ENCODE measurements around the gene HIBCH.
A peak's percentile ranks its signal among the peaks of the same experiment; 100 is the strongest.
"Not testable (repeated sequence)": the region's sequence is repeated elsewhere in the genome, so short reads cannot be mapped to it uniquely, and the experiment has no call there.

Gene HIBCH

GRCh38 chr2:190222745-190223144 is 96.9 kb downstream of the HIBCH start:
- DNase-seq: not testable (repeated sequence)

GRCh38 chr2:190221429-190221828 is 98.2 kb downstream of the HIBCH start:
- no peak for DNase-seq

- no peak for DNase-seq
These were observed 100.4 kb downstream of the HIBCH start for GRCh38 chr2:190219186-190219585.

GRCh38 chr2:190217616-190218015 is 102.0 kb downstream of the HIBCH start:
- DNase-seq: no peak

- peak; percentile 8 for DNase-seq
These were observed 102.8 kb downstream of the HIBCH start for GRCh38 chr2:190216829-190217228.

- DNase-seq: no peak
These were observed 104.0 kb downstream of the HIBCH start for GRCh38 chr2:190215620-190216019.

- no peak for DNase-seq
These were observed 105.0 kb downstream of the HIBCH start for GRCh38 chr2:190214426-190215194.

GRCh38 chr2:190213441-190214335 is 105.9 kb downstream of the HIBCH start:
- no peak for DNase-seq

- no peak for DNase-seq
These were observed 109.2 kb downstream of the HIBCH start for GRCh38 chr2:190210471-190210870.

GRCh38 chr2:190209559-190209958 is 110.1 kb downstream of the HIBCH start:
- DNase-seq: no peak

GRCh38 chr2:190207930-190208329 is 111.7 kb downstream of the HIBCH start:
- no peak for DNase-seq

GRCh38 chr2:190205657-190206056 is 114.0 kb downstream of the HIBCH start:
- no peak for DNase-seq

GRCh38 chr2:190202604-190203003 is 117.0 kb downstream of the HIBCH start:
- DNase-seq: no peak

- DNase-seq: no peak
These were observed 117.6 kb downstream of the HIBCH start for GRCh38 chr2:190202018-190202417.

GRCh38 chr2:190200603-190201002 is 119.0 kb downstream of the HIBCH start:
- no peak for DNase-seq

- no peak for DNase-seq
These were observed 120.1 kb downstream of the HIBCH start for GRCh38 chr2:190199530-190199929.

GRCh38 chr2:190199109-190199508 is 120.5 kb downstream of the HIBCH start:
- no peak for DNase-seq

- DNase-seq: no peak
These were observed 122.4 kb downstream of the HIBCH start for GRCh38 chr2:190197143-190197720.

- DNase-seq: no peak
These were observed 129.0 kb downstream of the HIBCH start for GRCh38 chr2:190190507-190191162.

- no peak for DNase-seq
These were observed 131.3 kb downstream of the HIBCH start for GRCh38 chr2:190188289-190188688.

- DNase-seq: no peak
These were observed 133.4 kb downstream of the HIBCH start for GRCh38 chr2:190186238-190186637.

GRCh38 chr2:190185380-190185779 is 134.2 kb downstream of the HIBCH start:
- no peak for DNase-seq

GRCh38 chr2:190184460-190184859 is 135.2 kb downstream of the HIBCH start:
- DNase-seq: no peak
